ELF-1 (cell line): ENCODE results near the gene CDH4.

ENCODE experiments used
- DNase-seq: peaks from one replicate; pipeline ENCODE4 v3.0.0-alpha.2; 2016; ENCODE audit warnings: low read depth, low spot score

The CDH4 gene

GRCh38 chr20:61579908-61580307 is 327.8 kb downstream of the CDH4 start:
- no peak for DNase-seq

GRCh38 chr20:61580958-61581824 is 329.1 kb downstream of the CDH4 start:
- no peak for DNase-seq

- peak; percentile 31 for DNase-seq
Measured at GRCh38 chr20:61581825-61582188, 329.7 kb downstream of the CDH4 start.

GRCh38 chr20:61582196-61582923 is 330.3 kb downstream of the CDH4 start:
- peak; percentile 23 for DNase-seq

GRCh38 chr20:61583356-61583755 is 331.3 kb downstream of the CDH4 start:
- DNase-seq = no peak

GRCh38 chr20:61584851-61585250 is 332.8 kb downstream of the CDH4 start:
- no peak for DNase-seq

GRCh38 chr20:61585764-61586163 is 333.7 kb downstream of the CDH4 start:
- DNase-seq = no peak

- DNase-seq = no peak
Measured at GRCh38 chr20:61587036-61587435, 335.0 kb downstream of the CDH4 start.

- DNase-seq = no peak
Measured at GRCh38 chr20:61587681-61588289, 335.7 kb downstream of the CDH4 start.

GRCh38 chr20:61588411-61589385 is 336.6 kb downstream of the CDH4 start:
- peak; percentile 21 for DNase-seq

GRCh38 chr20:61590236-61590635 is 338.2 kb downstream of the CDH4 start:
- no peak for DNase-seq

GRCh38 chr20:61593516-61593915 is 341.5 kb downstream of the CDH4 start:
- DNase-seq = no peak

- no peak for DNase-seq
Measured at GRCh38 chr20:61594198-61594597, 342.1 kb downstream of the CDH4 start.

GRCh38 chr20:61595216-61595615 is 343.2 kb downstream of the CDH4 start:
- no peak for DNase-seq

- DNase-seq = no peak
Measured at GRCh38 chr20:61596687-61597330, 344.7 kb downstream of the CDH4 start.

- DNase-seq = no peak
Measured at GRCh38 chr20:61597996-61598395, 345.9 kb downstream of the CDH4 start.

GRCh38 chr20:61598586-61598985 is 346.5 kb downstream of the CDH4 start:
- no peak for DNase-seq

GRCh38 chr20:61599061-61599531 is 347.0 kb downstream of the CDH4 start:
- peak; percentile 31 for DNase-seq

- DNase-seq = peak; percentile 4
Measured at GRCh38 chr20:61599541-61599992, 347.5 kb downstream of the CDH4 start.

GRCh38 chr20:61600016-61600415 is 348.0 kb downstream of the CDH4 start:
- DNase-seq = no peak

- no peak for DNase-seq
Measured at GRCh38 chr20:61601361-61601760, 349.3 kb downstream of the CDH4 start.
